ENCODE results near the gene HOXC13.
A peak's percentile ranks its signal among the peaks of the same experiment; 100 is the strongest.

GRCh38 chr12:53937596-53938325 is 870 bp upstream of the HOXC13 start:
- TF ChIP-seq CTCF (conservative IDR thresholded peaks at IDR 0.05 in 1 of 2, IDR thresholded peaks at IDR 0.05 in 1 of 2; ENCODE audit: low read depth in 1 of 2, low read length in 2 of 2) (no peak), EZH2 (IDR thresholded peaks at IDR 0.05; ENCODE audit: low read length, missing control alignments) (peak; percentile 74)

Measured in fibroblast of lung (primary cell).